ENCODE results near the gene KLHL8.
"Not testable (repeated sequence)": the region's sequence is repeated elsewhere in the genome, so short reads cannot be mapped to it uniquely, and the experiment has no call there.

KLHL8 gene

GRCh38 chr4:87227751-87228151, 7.3 kb upstream of the KLHL8 start:
- DNase-seq: no peak

GRCh38 chr4:87225936-87226335, 5.5 kb upstream of the KLHL8 start:
- DNase-seq: no peak

GRCh38 chr4:87224141-87224923, 3.9 kb upstream of the KLHL8 start:
- no peak for DNase-seq

- DNase-seq: peak; percentile 30
Observed at GRCh38 chr4:87219632-87220093, 755 bp downstream of the KLHL8 start.

GRCh38 chr4:87217235-87217763, 3.1 kb downstream of the KLHL8 start:
- not testable (repeated sequence) for DNase-seq

- DNase-seq: no peak
Observed at GRCh38 chr4:87216469-87216868, 3.9 kb downstream of the KLHL8 start.

- no peak for DNase-seq
Observed at GRCh38 chr4:87213421-87214075, 6.9 kb downstream of the KLHL8 start.

- no peak for DNase-seq
Observed at GRCh38 chr4:87211249-87211952, 9.0 kb downstream of the KLHL8 start.

- no peak for DNase-seq
Observed at GRCh38 chr4:87209696-87210095, 10.7 kb downstream of the KLHL8 start.

- no peak for DNase-seq
Observed at GRCh38 chr4:87209182-87209581, 11.2 kb downstream of the KLHL8 start.

- DNase-seq: no peak
Observed at GRCh38 chr4:87204559-87204958, 15.9 kb downstream of the KLHL8 start.

- DNase-seq: no peak
Observed at GRCh38 chr4:87196927-87197326, 23.5 kb downstream of the KLHL8 start.

- DNase-seq: no peak
Observed at GRCh38 chr4:87196146-87196545, 24.3 kb downstream of the KLHL8 start.

- DNase-seq: no peak
Observed at GRCh38 chr4:87193958-87194675, 26.3 kb downstream of the KLHL8 start.

- DNase-seq: no peak
Observed at GRCh38 chr4:87192145-87192919, 28.1 kb downstream of the KLHL8 start.

GRCh38 chr4:87188932-87189331, 31.5 kb downstream of the KLHL8 start:
- DNase-seq: no peak

GRCh38 chr4:87188048-87188447, 32.4 kb downstream of the KLHL8 start:
- DNase-seq: no peak

GRCh38 chr4:87185146-87185870, 35.1 kb downstream of the KLHL8 start:
- no peak for DNase-seq

GRCh38 chr4:87180767-87181166, 39.7 kb downstream of the KLHL8 start:
- DNase-seq: no peak

- no peak for DNase-seq
Observed at GRCh38 chr4:87179751-87180150, 40.7 kb downstream of the KLHL8 start.

- DNase-seq: no peak
Observed at GRCh38 chr4:87174672-87175071, 45.7 kb downstream of the KLHL8 start.
